ENCODE measurements around the gene MCM7. TPM values are rescaled to one million over a fixed set of nuclear protein-coding genes. Genes with fewer than 3 reads are reported as not detected.

MCM7 gene
- total and polyA plus RNA-seq, 2 of the 13 experiments (the other 11 are each of a cell fraction or from before 2014, with no cell fraction given) = 84.5 to 214 TPM

- TF ChIP-seq BCLAF1 (IDR thresholded peaks at IDR 0.05) (no peak), U2AF1 (optimal IDR thresholded peaks at IDR 0.05; ENCODE audit: low read depth, low read length) (no peak), KAT2B (IDR thresholded peaks at IDR 0.05; ENCODE audit: borderline replicate concordance, low read depth, low read length) (no peak), SMARCE1 (IDR thresholded peaks at IDR 0.05; ENCODE audit: borderline replicate concordance) (no peak), NFE2L2 (IDR thresholded peaks at IDR 0.05; ENCODE audit: low read length) (no peak), ZNF773 (CRISPR knock-in tag; IDR thresholded peaks at IDR 0.05; ENCODE audit: borderline replicate concordance) (no peak), TFE3 (CRISPR knock-in tag; IDR thresholded peaks at IDR 0.05) (peak; percentile 55), AKAP8 (CRISPR knock-in tag; IDR thresholded peaks at IDR 0.05) (no peak), HCFC1 (IDR thresholded peaks at IDR 0.05; ENCODE audit: low read depth, low read length) (no peak), PHF8 (CRISPR knock-in tag; IDR thresholded peaks at IDR 0.05) (peak; percentile 55), HMGXB3 (CRISPR knock-in tag; IDR thresholded peaks at IDR 0.05; ENCODE audit: borderline replicate concordance) (peak; percentile 95), SALL2 (CRISPR knock-in tag; IDR thresholded peaks at IDR 0.05) (no peak), JUN (CRISPR knock-in tag; IDR thresholded peaks at IDR 0.05) (0 out of 2 replicates have a peak, but pooled peaks have one; percentile 22), BHLHE40 (IDR thresholded peaks at IDR 0.05; ENCODE audit: low read length) (peak; percentile 46), TCF7 (IDR thresholded peaks at IDR 0.05; ENCODE audit: low read depth) (no peak), SAP130 (CRISPR knock-in tag; IDR thresholded peaks at IDR 0.05; ENCODE audit: low read depth) (peak; percentile 90), FOXP1 (IDR thresholded peaks at IDR 0.05) (no peak), FOXP1 (CRISPR knock-in tag; IDR thresholded peaks at IDR 0.05) (no peak), ZNF567 (CRISPR knock-in tag; IDR thresholded peaks at IDR 0.05; ENCODE audit: borderline replicate concordance) (0 out of 2 replicates have a peak, but pooled peaks have one; percentile 47), HOMEZ (CRISPR knock-in tag; IDR thresholded peaks at IDR 0.05; ENCODE audit: low read depth) (no peak), IKZF1 (IDR thresholded peaks at IDR 0.05) (no peak), ZNF776 (CRISPR knock-in tag; IDR thresholded peaks at IDR 0.05) (peak; percentile 53; the same call in 1 of the 2 replicates)
These were observed at the start of gene MCM7, which contains the start of gene AP4M1 (continued) for GRCh38 chr7:100101016-100101862.

Measured in HepG2 (cell line).